ENCODE measurements around the gene ZC3H7A. TPM values are rescaled to one million over a fixed set of nuclear protein-coding genes. Genes with fewer than 3 reads are reported as not detected.

ZC3H7A gene
- total and polyA plus RNA-seq, 2 of the 13 experiments (the other 11 are each of a cell fraction or from before 2014, with no cell fraction given), result 29.2 to 36.8 TPM

GRCh38 chr16:11707679-11708197 lies 89.3 kb downstream of the ZC3H7A start (continued):
- 0 out of 2 replicates have a peak, but pooled peaks have one; percentile 26 for TF ChIP-seq NCOA2 (CRISPR knock-in tag; IDR thresholded peaks at IDR 0.05)
- TF ChIP-seq FLYWCH1 (CRISPR knock-in tag; IDR thresholded peaks at IDR 0.05), result no peak
- no peak for TF ChIP-seq ZFP36L1 (CRISPR knock-in tag; IDR thresholded peaks at IDR 0.05)
- no peak for TF ChIP-seq FOXO4 (CRISPR knock-in tag; conservative IDR thresholded peaks at IDR 0.05)
- TF ChIP-seq ARID2 (CRISPR knock-in tag; IDR thresholded peaks at IDR 0.05; ENCODE audit: borderline replicate concordance), result no peak
- TF ChIP-seq ZMYM3 (CRISPR knock-in tag; IDR thresholded peaks at IDR 0.05), result peak; percentile 62
- TF ChIP-seq NBN (conservative IDR thresholded peaks at IDR 0.05), result no peak
- no peak for TF ChIP-seq TGIF2 (CRISPR knock-in tag; IDR thresholded peaks at IDR 0.05)
- TF ChIP-seq ZBTB33 (CRISPR knock-in tag; IDR thresholded peaks at IDR 0.05), result no peak
- TF ChIP-seq KLF12 (CRISPR knock-in tag; IDR thresholded peaks at IDR 0.05; ENCODE audit: borderline replicate concordance), result no peak
- TF ChIP-seq MAFG (CRISPR knock-in tag; IDR thresholded peaks at IDR 0.05), result no peak
- peak; percentile 44; the same call in 1 of the 2 replicates for TF ChIP-seq NR2F6 (IDR thresholded peaks at IDR 0.05)
- peak; percentile 81 for TF ChIP-seq NR2F6 (CRISPR knock-in tag; IDR thresholded peaks at IDR 0.05)
- no peak for TF ChIP-seq TOE1 (CRISPR knock-in tag; IDR thresholded peaks at IDR 0.05)
- 0 out of 2 replicates have a peak, but pooled peaks have one; percentile 37 for TF ChIP-seq CHD4 (IDR thresholded peaks at IDR 0.05; ENCODE audit: borderline replicate concordance, low read length)
- no peak for TF ChIP-seq HMGXB4 (CRISPR knock-in tag; IDR thresholded peaks at IDR 0.05; ENCODE audit: borderline replicate concordance in 1 of 2, low read depth in 1 of 2)
- TF ChIP-seq NFAT5 (CRISPR knock-in tag; IDR thresholded peaks at IDR 0.05), result no peak
- TF ChIP-seq ZNF773 (CRISPR knock-in tag; IDR thresholded peaks at IDR 0.05; ENCODE audit: borderline replicate concordance), result no peak

Data from HepG2 (cell line).